ENCODE results near the gene FCRL5.

Gene FCRL5

DNA sequence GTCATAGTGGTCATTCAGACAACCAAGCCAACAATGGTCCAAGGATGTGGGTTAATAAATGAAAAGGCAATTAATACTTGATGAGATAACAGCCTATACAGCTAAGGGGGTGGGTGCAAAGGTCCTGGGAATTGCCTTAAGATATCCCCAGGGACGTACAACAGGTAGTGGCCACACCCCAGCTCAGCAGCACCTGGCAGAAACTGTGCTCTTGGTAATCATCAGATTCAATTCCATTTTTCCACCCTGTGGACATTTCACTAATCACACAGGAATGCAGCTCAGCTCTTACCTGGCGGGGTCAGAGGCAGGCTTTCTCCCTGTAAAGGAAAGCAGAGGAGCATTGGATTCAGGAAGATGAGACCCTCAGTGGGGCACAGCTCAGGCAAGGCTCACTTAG, 32.9 kb downstream of the FCRL5 start:
- no peak overlapping the region for H3K27ac Mint-ChIP-seq (ENCODE audit: low read depth)
- peaks cover 27% of the 10 kb centered on the region for H3K27me3 Mint-ChIP-seq
- DNase-seq (ENCODE audit: low spot score in 2 of 2) (no peak), ATAC-seq (replicated peaks; ENCODE audit: extremely low read depth, poor library complexity, severe bottlenecking) (no peak)
- no peaks in the 10 kb centered on the region for H3K36me3 Mint-ChIP-seq (ENCODE audit: insufficient read depth)
- H3K4me3 Mint-ChIP-seq: no peak overlapping the region
- no peaks in the 10 kb centered on the region for H3K9me3 Mint-ChIP-seq
- H3K4me1 Mint-ChIP-seq: no peaks in the 10 kb centered on the region

GRCh38 chr1:157517016-157517415, 35.3 kb downstream of the FCRL5 start:
- DNase-seq (ENCODE audit: low spot score in 2 of 2) (no peak), ATAC-seq (replicated peaks; ENCODE audit: extremely low read depth, poor library complexity, severe bottlenecking) (no peak)
- no peak overlapping the region for H3K27ac Mint-ChIP-seq (ENCODE audit: low read depth)
- peaks cover 17% of the 10 kb centered on the region for H3K27me3 Mint-ChIP-seq
- H3K4me3 Mint-ChIP-seq: no peak overlapping the region
- peaks cover 2% of the 10 kb centered on the region for H3K4me1 Mint-ChIP-seq
- no peaks in the 10 kb centered on the region for H3K36me3 Mint-ChIP-seq (ENCODE audit: insufficient read depth)
- H3K9me3 Mint-ChIP-seq: no peaks in the 10 kb centered on the region

- peaks cover 17% of the 10 kb centered on the region for H3K27me3 Mint-ChIP-seq
- ATAC-seq (replicated peaks; ENCODE audit: extremely low read depth, poor library complexity, severe bottlenecking) (no peak), DNase-seq (ENCODE audit: low spot score in 2 of 2) (no peak)
- no peaks in the 10 kb centered on the region for H3K9me3 Mint-ChIP-seq
- H3K27ac Mint-ChIP-seq (ENCODE audit: low read depth): no peak overlapping the region
- no peak overlapping the region for H3K4me3 Mint-ChIP-seq
- no peaks in the 10 kb centered on the region for H3K36me3 Mint-ChIP-seq (ENCODE audit: insufficient read depth)
- H3K4me1 Mint-ChIP-seq: peaks cover 6% of the 10 kb centered on the region
Measured at GRCh38 chr1:157515709-157516108, 36.6 kb downstream of the FCRL5 start.

DNA sequence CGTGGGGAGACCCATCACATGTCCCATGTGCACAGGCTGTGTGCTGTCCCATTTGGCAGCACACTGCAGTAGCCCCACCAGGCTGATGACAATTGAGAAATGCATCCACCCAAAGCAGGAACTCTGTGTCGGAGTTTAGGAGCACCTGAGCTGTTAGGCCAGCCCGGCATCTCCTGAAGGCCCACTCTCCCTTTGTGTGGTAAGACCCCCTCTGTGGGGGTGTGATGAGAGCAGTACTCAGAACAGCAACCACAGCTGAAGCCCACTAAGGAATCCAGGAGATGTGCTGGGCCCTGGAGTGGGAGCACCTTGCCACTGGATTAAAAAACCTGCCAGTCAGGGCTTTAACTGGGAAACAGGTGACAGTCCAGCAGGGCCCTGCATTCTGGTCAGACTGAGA, 37.2 kb downstream of the FCRL5 start:
- Mint-ChIP-seq H3K27me3 (peaks cover 13% of the 10 kb centered on the region), H3K36me3 (ENCODE audit: insufficient read depth) (no peaks in the 10 kb centered on the region), H3K9me3 (no peaks in the 10 kb centered on the region), H3K27ac (ENCODE audit: low read depth) (no peak overlapping the region), H3K4me1 (peaks cover 6% of the 10 kb centered on the region), H3K4me3 (no peak overlapping the region)
- no peak for DNase-seq (ENCODE audit: low spot score in 2 of 2)
- no peak for ATAC-seq (replicated peaks; ENCODE audit: extremely low read depth, poor library complexity, severe bottlenecking)

DNA sequence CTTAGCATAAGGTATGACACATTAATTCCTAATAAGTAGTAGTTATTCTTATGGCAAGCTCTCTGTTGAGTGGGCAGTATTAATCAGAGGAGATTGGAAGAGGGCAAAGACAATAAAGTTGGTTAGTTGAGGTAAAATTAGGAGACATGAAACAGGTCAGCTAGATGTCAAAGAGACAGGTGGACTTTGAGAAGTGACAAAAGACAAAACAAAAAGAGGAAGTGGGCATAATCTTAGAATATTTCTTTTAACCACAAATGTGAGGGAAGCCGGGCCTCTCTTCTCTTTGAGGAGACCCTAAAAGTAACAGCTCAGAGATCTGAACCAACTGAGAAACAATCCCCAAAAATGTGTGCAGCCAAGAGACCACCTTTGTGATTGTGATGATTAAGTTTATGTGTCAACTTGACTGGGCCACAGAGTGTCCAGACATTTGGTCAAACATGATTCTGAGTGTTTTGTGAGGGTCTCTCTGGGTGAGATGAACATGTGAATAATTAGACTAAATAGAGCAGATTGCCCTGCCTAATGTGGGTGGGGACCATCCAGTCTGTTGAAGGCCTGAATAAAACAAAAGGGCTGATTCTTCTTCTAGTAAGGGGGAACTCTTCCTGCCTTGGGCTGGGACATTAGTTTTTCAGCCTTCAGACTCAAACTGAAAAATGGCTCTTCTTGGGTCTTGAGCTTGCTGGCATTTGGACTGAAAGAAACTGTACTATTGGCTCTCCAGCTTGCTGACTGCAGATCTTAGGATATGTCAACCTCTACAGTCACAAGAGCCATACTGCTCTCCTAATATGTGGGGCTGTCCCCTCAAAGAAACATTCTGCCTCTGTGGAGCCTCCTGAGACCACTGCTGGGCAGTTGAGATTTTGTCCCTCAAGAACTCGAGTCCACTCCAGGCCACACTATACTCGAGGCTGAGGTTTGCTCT, 40.0 kb downstream of the FCRL5 start:
- no peak for DNase-seq (ENCODE audit: low spot score in 2 of 2)
- Mint-ChIP-seq H3K36me3 (ENCODE audit: insufficient read depth) (no peaks in the 10 kb centered on the region), H3K27me3 (no peaks in the 10 kb centered on the region), H3K9me3 (no peaks in the 10 kb centered on the region), H3K27ac (ENCODE audit: low read depth) (no peak overlapping the region), H3K4me1 (peaks cover 6% of the 10 kb centered on the region), H3K4me3 (no peak overlapping the region)
- ATAC-seq (replicated peaks; ENCODE audit: extremely low read depth, poor library complexity, severe bottlenecking): no peak

GRCh38 chr1:157509546-157510232, 42.6 kb downstream of the FCRL5 start:
- Mint-ChIP-seq H3K4me3 (no peak overlapping the region), H3K36me3 (ENCODE audit: insufficient read depth) (no peaks in the 10 kb centered on the region), H3K9me3 (no peaks in the 10 kb centered on the region), H3K27ac (ENCODE audit: low read depth) (no peak overlapping the region), H3K4me1 (peaks cover 6% of the 10 kb centered on the region), H3K27me3 (peaks cover 13% of the 10 kb centered on the region)
- ATAC-seq (replicated peaks; ENCODE audit: extremely low read depth, poor library complexity, severe bottlenecking): no peak
- no peak for DNase-seq (ENCODE audit: low spot score in 2 of 2)

GRCh38 chr1:157505481-157506272, 46.6 kb downstream of the FCRL5 start:
- no peaks in the 10 kb centered on the region for H3K9me3 Mint-ChIP-seq
- H3K4me3 Mint-ChIP-seq: no peak overlapping the region

GRCh38 chr1:157504646-157505045, 47.7 kb downstream of the FCRL5 start:
- no peak for ATAC-seq (replicated peaks; ENCODE audit: extremely low read depth, poor library complexity, severe bottlenecking)
- H3K9me3 Mint-ChIP-seq: no peaks in the 10 kb centered on the region
- no peak for DNase-seq (ENCODE audit: low spot score in 2 of 2)
- H3K4me1 Mint-ChIP-seq: no peaks in the 10 kb centered on the region
- peaks cover 2% of the 10 kb centered on the region for H3K36me3 Mint-ChIP-seq (ENCODE audit: insufficient read depth)
- no peak overlapping the region for H3K4me3 Mint-ChIP-seq
- H3K27me3 Mint-ChIP-seq: peaks cover 30% of the 10 kb centered on the region
- no peak overlapping the region for H3K27ac Mint-ChIP-seq (ENCODE audit: low read depth)

More at GRCh38 chr1:157505481-157506272, 46.6 kb downstream of the FCRL5 start:
- no peaks in the 10 kb centered on the region for H3K36me3 Mint-ChIP-seq (ENCODE audit: insufficient read depth)
- H3K27ac Mint-ChIP-seq (ENCODE audit: low read depth): no peak overlapping the region
- peaks cover 22% of the 10 kb centered on the region for H3K27me3 Mint-ChIP-seq
- H3K4me1 Mint-ChIP-seq: no peaks in the 10 kb centered on the region
- DNase-seq (ENCODE audit: low spot score in 2 of 2): no peak
- no peak for ATAC-seq (replicated peaks; ENCODE audit: extremely low read depth, poor library complexity, severe bottlenecking)

DNA sequence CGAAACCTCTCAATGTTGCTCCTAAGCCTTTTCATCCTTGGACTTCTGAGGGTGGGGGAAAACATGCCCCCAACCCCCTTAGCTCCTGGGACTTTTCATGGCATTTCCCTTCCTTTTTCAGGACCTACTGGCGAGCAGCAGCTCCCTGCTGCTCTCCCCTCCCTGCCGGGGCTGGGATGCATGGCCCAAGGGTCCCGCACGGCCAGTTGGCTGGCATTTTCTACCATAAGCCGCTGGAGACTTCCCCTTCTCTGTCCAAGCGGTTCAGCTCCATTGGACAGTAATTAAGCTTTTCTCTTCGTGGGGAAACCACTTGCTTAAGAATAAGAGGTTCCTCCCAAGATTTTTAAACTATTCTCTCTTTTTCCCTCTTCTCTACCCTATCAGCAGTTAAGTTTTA, 52.8 kb downstream of the FCRL5 start:
- Mint-ChIP-seq H3K4me1 (no peaks in the 10 kb centered on the region), H3K9me3 (no peaks in the 10 kb centered on the region), H3K4me3 (no peak overlapping the region), H3K36me3 (ENCODE audit: insufficient read depth) (peaks cover 2% of the 10 kb centered on the region), H3K27me3 (peaks cover 27% of the 10 kb centered on the region), H3K27ac (ENCODE audit: low read depth) (no peak overlapping the region)
- ATAC-seq (replicated peaks; ENCODE audit: extremely low read depth, poor library complexity, severe bottlenecking): no peak
- no peak for DNase-seq (ENCODE audit: low spot score in 2 of 2)

GRCh38 chr1:157498736-157499090, 53.6 kb downstream of the FCRL5 start:
- H3K9me3 Mint-ChIP-seq: no peaks in the 10 kb centered on the region
- no peak overlapping the region for H3K27ac Mint-ChIP-seq (ENCODE audit: low read depth)
- no peak overlapping the region for H3K4me3 Mint-ChIP-seq
- peaks cover 35% of the 10 kb centered on the region for H3K27me3 Mint-ChIP-seq
- ATAC-seq (replicated peaks; ENCODE audit: extremely low read depth, poor library complexity, severe bottlenecking) (no peak), DNase-seq (ENCODE audit: low spot score in 2 of 2) (no peak)
- H3K4me1 Mint-ChIP-seq: no peaks in the 10 kb centered on the region
- H3K36me3 Mint-ChIP-seq (ENCODE audit: insufficient read depth): peaks cover 2% of the 10 kb centered on the region

GRCh38 chr1:157497987-157498735, 54.2 kb downstream of the FCRL5 start:
- peaks cover 41% of the 10 kb centered on the region for H3K27me3 Mint-ChIP-seq
- no peaks in the 10 kb centered on the region for H3K4me1 Mint-ChIP-seq
- no peak overlapping the region for H3K27ac Mint-ChIP-seq (ENCODE audit: low read depth)
- H3K9me3 Mint-ChIP-seq: no peaks in the 10 kb centered on the region
- ATAC-seq (replicated peaks; ENCODE audit: extremely low read depth, poor library complexity, severe bottlenecking): no peak
- H3K4me3 Mint-ChIP-seq: no peak overlapping the region
- H3K36me3 Mint-ChIP-seq (ENCODE audit: insufficient read depth): peaks cover 2% of the 10 kb centered on the region
- DNase-seq (ENCODE audit: low spot score in 2 of 2): no peak

DNA sequence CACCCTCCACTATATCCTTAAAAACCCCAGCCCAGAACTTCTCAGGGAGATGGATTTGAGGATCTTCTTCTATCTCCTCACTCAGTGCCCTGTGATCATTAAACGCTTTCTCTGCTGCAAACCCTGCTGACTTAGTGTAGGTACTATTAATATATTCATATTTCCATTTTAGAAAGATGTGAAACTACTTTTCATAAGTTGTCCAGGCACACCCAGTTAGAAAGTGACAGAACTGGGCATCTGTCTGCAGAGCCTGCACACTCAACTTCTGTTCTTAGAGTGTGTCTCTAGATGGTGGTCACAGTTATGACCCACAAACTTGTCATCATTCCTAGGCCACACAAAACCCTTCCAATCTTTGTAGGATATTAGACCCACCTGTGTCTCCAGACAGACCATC, 55.0 kb downstream of the FCRL5 start:
- no peak overlapping the region for H3K4me3 Mint-ChIP-seq
- ATAC-seq (replicated peaks; ENCODE audit: extremely low read depth, poor library complexity, severe bottlenecking): no peak
- H3K27ac Mint-ChIP-seq (ENCODE audit: low read depth): no peak overlapping the region
- no peaks in the 10 kb centered on the region for H3K4me1 Mint-ChIP-seq
- DNase-seq (ENCODE audit: low spot score in 2 of 2): no peak
- no peaks in the 10 kb centered on the region for H3K9me3 Mint-ChIP-seq
- peaks cover 49% of the 10 kb centered on the region for H3K27me3 Mint-ChIP-seq
- peaks cover 2% of the 10 kb centered on the region for H3K36me3 Mint-ChIP-seq (ENCODE audit: insufficient read depth)

Data from central memory CD8-positive, alpha-beta T cell (primary cell).